H1 (cell line): ENCODE data around the gene PDGFA.

Source experiments
- CHD2 ChIP-seq: IDR thresholded peaks from 2 replicates; pipeline ENCODE4 v1.6.1; 2012; ENCODE audit warnings: low read length, improper control_type of control experiment
- RNF2 ChIP-seq: fragments of 200-900, 300-1000 bp; sonication (generic); IDR thresholded peaks from 2 replicates; pipeline ENCODE4 v1.7.1; 2016; ENCODE audit warnings: borderline replicate concordance, low read depth, mild to moderate bottlenecking, antibody characterized with exemption, low read length; ENCODE audit not compliant: poor library complexity, severe bottlenecking; ENCODE audit errors: missing control alignments

DNA sequence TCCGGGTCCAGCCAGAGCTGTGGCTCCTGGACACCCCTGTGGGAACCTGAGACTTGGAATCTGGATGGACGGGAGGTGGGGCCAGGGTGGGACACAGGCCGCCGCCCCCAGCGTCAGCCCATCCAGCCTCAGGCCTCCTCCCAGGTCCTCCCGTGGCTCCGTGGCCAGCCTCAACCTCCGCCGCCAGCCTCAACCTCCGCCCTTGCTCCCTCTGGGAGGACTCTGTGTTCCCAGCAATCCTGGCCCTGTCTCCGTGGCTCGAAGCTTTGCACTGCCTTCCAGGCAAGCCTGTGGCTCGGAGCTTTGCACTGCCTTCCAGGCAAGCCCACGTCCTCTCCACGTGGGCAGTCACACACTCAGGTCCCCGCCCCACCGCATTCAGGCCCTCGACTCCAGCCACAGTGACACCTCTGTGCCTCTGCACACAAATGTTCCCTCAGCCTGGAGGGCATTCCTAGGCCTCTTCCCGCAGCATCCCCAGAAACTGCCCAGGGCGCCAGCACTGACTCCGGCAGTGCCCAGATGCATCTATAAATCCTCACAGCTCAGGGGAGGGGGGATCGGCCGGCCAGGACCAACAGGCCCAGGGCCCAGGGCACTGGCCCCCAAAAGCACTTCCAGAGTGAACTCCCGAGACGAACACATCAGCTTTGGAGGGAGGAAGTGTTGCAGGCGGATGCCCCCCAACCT lies 44.7 kb upstream of the PDGFA start:
- TF ChIP-seq RNF2, result no peak
- TF ChIP-seq CHD2, result no peak
